T1000 (cell line): Measurements from ENCODE around the gene ARAP1.
A peak's percentile ranks its signal among the peaks of the same experiment; 100 is the strongest.

Experiments
- DNase-seq: peaks from one replicate; lab custom pipeline; 2025; ENCODE audit warnings: mixed read lengths; lab: John Stamatoyannopoulos, UW

The ARAP1 gene

GRCh38 chr11:72762641-72763304 lies 10.6 kb upstream of the ARAP1 start:
- DNase-seq = no peak

- no peak for DNase-seq
Observed at GRCh38 chr11:72760539-72761405, 8.6 kb upstream of the ARAP1 start.

DNA sequence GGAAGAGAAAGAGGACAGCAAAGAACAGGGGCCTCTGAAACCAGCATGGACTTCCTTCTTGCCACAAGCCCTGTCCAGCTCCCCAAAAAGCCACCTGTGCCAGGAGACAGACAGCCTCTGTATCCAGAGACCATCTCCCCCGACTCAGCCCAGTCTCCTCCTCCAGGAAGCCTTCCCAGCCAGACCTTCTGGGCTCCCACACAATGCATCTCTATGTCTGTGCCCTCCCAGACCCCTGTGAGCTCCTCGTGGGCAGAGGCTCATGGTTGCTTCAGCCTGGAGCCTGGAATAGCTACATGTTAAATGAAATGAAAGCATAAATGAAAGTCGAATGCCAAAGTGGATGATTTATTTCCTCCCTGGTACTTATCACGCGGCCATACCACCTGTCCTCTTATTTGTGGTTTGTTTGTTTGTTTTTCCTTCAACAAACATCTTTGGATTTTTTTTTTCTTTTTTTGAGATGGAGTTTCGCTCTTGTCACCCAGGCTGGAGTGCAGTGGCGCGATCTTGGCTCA lies 7.3 kb upstream of the ARAP1 start:
- no peak for DNase-seq

DNA sequence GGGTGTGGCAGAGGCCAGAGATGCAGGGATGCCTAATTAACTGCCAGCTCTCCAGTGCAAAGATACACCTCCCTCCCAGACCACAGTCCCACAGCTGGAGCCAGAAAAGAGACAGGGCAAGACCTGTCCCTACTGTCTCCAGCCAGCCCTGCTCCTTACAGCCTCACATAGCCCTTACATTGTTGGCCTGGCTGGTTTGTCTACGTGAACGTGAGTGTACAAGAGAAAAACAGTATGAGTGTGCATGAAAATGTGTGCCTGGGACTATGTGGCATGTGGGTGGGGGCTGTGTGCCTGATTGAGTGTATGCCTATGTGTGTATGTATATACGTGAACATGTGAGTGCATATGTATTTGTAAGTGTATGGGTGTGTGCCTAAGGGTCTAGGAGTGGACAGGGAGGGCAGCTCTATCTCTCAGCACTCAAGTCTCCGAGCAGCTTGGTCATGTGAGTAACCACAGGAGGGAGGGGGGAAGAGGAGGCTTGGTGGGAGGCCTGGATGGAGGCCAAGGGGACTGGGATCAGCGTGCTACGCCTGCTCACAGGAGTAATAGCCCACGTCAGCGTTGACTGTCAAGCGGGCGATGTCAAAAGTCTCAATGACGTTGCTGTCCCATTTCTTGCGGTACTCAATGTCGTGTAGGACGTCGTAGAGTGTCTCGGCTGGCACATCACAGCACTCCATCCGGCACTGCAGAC lies 6.6 kb upstream of the ARAP1 start:
- DNase-seq = peak; percentile 82

DNA sequence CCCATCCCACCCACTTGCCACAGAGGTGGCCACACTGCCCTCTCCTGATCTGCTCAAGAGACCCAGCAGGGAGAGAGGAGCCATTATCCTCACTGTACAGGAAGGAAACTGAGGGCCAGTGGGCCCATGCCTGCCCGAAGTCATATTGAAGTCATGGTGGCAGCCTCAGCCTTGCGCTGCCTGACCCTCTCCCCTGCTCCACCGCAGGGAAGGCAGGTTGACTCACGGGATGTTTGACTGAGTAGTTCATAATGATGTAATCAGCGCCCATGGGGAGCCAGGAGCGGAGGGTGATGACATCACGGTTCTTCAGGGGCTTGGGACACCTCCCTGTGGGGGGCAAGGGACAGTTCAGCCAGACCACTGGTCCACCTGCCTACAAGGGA lies 6.1 kb upstream of the ARAP1 start:
- DNase-seq = peak; percentile 69

GRCh38 chr11:72755713-72756285 lies 3.6 kb upstream of the ARAP1 start:
- DNase-seq = no peak

DNA sequence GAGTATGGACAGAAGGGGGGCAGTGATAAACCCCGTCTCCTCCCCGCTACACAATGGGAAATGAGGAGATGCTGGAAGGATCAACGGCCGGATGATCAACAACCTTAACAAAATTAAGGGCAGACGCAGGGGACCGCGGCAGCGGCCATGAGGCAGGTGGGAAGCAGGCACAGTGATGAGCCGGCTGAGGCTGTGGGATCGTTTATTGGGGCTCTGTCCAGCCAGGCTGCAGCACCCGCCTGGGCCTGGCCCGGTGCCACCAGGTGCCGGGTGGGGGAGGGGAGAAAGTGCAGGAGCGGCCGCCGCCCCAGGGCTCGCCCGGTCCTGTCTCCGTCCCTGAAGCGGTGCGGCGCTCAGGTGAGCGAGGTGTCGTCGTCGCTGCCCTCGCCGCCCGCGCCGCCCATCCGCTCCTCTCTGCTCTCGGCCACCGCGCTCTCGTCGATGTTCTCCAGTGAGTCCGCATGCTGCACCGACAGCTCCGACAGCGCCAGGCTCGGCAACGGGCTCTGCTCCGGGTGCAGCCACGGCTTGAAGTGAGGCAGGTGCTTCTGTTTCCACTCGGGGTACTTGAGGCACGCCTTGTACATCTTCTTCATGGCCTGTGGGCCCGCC lies 2.4 kb upstream of the ARAP1 start:
- no peak for DNase-seq

GRCh38 chr11:72754149-72754543 lies 1.9 kb upstream of the ARAP1 start:
- no peak for DNase-seq

DNA sequence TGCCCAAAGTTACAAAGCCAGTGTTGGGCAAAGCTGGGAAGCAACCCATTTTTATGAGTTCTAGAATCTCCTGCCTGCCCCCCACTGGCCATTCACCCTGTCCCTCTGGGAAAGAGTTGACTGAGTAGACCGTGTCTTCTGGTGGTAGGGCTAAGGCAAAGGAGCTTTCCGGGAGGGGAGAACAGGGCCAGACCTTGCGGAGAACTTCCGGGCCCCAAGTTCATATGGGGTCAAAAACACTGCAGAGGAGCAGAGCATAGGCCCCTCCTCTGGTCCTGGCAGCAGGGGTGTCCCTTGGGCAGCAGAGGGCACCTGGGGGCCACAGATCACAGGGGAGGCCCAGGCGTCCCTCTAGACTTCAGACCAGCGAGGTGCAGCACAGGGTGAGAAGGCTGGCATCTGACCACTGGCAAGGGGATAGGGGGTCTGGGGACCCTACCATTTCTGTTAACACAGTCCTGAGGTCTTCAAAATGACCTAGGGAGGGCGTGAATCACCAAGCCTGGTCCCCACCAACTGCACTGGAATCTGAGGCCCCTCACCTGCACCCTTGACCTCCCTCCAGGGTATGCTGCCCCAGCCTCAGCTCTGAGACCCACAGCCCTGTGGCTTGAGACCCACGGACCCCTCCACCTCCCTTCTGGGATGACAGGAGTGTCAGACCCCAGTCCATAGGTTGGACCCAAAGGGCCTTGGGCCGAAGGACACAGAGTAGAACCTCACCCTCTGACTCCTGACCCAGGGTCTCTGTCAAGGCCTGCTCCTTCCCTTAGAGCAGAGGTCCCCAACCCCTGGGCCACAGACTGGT lies 1.3 kb upstream of the ARAP1 start:
- no peak for DNase-seq

DNA sequence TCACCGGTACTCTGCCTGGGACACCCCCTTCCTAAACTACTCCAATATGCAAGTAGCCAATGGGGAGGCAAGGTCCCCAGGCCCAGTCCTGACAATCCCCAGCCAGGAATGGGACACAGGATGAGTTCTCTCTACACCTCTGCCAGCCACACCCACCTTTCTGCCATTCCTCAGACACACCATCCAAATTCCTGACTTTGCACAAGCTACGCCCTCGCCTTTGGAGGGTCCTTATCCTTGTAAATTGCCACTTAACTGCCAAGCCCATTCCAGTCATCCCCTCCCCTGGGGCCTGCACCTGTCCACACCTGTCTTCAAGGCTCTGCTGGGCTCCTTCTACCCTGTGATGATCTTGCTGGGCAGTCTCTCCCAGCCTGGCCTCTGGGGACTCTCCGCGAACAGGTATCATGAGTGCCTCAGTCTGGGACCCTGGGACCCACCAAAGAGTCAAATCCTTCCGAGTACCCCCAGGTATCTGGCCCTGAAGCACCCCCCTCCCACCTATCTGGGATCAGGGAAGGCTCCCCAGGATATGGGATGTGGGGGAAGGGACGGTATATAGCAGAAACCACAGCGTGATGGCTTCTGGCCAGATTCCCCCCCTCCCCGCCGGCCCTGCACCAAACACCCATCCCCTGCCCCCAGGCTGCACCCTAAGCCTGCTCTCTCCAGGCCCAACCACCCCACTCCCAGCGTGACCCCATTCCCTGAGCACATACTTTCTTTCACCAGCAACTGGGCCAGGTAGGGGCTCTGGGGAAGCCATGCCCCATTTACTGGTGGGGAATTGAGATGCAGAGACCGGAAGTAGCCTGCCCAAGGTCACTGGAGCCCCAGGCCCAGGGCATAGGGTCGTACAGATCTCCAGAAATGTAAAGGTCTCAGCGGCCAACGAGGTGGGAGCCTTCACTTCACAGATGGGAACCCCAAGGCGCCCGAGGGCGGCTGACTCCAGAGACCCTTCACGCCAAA lies 806 bp downstream of the ARAP1 start:
- DNase-seq = no peak

DNA sequence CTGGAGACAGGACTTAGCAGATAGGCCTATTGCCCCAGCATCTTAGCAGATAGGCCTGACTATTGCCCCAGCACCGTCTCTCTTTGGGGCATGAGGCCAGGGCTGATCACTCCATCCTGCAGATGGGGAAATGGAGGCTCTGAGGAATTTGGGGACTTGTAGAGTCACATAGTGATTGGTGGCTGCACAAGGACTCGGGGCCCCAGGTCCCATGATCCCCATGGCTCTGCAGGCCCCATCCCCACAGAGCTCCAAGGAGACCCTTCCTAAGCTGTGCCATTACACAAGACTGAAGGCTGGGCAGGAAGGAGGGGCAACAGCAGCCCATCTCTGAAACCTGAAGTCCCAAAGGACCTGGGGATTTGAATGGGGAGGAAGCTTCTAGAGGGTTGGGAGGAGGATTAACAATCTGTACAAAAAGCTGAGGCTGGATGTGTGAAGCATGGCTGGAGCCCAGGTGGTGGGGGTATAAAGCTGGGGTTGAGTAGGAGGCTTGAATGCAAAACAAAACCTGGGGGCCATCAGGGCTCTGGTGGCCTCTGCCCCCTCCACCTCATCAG lies 1.6 kb downstream of the ARAP1 start:
- DNase-seq = no peak

GRCh38 chr11:72750086-72750485 lies 2.1 kb downstream of the ARAP1 start:
- no peak for DNase-seq

DNA sequence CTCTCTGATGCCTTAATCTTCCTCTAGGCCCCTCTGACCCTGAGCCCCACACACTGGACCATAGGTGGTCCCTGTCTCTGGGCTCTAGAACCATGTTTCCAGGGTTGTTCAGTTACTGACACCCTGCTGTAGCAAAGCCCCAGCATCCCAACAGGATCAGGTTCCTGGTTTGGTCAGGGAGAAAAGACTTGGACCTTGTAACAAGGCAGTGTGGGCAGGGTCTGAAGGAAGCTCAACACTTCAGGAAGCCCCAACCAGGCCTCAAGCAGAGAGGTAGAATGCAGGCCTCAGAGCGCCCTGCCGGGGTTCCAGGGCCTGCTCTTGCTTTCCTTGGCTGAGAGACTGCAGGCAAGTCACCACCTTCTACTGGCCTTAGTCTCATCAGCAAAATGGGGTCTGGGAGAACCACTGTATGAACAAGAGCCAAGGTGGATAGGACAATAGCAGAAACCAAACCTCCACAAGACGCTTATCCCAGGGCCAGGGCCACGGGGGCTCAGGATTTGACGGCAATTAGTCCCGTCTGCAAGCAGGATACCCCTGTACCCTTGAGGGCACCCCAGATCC lies 4.8 kb downstream of the ARAP1 start:
- no peak for DNase-seq

DNA sequence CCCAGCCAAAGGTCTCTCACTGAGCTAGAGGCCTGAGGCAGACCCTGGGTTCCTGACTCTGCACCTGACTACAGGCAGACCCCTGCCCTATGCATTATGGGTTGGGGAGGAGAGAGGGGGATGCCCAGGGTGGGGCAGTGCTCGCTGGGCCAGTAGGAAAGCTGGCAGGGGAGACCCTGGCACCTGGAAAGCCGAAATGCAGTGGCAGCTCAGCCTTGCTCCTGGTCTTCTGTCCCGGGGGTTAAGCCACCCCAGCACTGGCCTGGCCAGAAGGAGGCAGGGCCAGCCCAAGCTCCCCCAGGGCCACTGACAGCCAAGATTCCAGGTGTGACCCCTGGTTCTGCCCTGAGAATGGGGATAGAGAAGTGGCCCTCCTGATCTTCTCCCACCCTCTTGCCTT lies 5.4 kb downstream of the ARAP1 start:
- DNase-seq = no peak

DNA sequence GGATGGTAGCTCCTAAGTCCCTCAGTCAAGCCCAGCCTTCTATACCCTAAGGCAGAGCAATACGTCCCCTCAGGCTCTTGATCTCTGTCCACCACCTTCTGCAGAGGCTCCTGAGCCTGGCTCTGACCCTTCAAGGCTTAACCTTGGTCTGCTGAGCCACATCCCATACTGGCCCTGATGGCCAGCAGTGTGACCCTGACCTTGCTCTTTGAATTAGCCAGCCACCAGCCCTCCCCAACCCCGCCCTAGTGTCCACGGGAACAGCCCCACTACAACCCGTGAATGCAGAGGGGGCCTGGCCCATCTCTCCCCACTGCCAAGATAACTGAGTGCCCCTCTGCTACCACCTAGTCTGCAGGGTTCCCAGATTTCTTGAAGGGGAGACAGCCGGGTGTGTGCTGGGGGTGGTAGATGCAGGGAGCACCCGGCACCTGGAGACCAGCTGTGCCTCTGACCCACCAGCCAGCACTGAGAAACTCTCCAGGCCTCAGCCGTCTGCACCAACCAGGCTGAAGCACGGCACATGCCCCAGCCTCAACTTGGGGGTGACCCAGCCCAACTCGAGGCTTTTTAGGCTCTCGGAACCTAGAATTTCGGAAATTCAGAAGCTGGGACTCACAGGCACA lies 6.2 kb downstream of the ARAP1 start:
- no peak for DNase-seq

DNA sequence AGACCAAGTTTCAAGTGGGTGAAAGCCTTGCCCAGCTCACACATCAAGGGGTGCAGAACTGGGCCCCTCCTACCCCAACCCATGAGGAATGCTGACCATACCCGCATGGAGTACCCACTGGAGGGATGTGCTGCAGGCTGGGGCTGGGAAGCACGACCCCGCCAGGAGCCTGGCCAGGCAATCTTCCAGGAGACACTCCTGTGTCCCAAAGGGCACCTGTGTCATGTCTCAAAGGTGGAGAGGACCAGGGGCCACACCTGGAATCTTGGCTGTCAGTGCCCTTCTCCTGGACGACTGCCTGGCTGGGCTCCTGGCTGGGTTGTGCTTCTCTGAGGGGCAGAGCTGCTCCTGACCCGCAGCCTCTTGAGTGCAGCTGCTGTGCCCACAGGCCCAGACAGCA lies 6.7 kb downstream of the ARAP1 start:
- DNase-seq = no peak

- DNase-seq = no peak
Observed at GRCh38 chr11:72744474-72744873, 7.7 kb downstream of the ARAP1 start.

DNA sequence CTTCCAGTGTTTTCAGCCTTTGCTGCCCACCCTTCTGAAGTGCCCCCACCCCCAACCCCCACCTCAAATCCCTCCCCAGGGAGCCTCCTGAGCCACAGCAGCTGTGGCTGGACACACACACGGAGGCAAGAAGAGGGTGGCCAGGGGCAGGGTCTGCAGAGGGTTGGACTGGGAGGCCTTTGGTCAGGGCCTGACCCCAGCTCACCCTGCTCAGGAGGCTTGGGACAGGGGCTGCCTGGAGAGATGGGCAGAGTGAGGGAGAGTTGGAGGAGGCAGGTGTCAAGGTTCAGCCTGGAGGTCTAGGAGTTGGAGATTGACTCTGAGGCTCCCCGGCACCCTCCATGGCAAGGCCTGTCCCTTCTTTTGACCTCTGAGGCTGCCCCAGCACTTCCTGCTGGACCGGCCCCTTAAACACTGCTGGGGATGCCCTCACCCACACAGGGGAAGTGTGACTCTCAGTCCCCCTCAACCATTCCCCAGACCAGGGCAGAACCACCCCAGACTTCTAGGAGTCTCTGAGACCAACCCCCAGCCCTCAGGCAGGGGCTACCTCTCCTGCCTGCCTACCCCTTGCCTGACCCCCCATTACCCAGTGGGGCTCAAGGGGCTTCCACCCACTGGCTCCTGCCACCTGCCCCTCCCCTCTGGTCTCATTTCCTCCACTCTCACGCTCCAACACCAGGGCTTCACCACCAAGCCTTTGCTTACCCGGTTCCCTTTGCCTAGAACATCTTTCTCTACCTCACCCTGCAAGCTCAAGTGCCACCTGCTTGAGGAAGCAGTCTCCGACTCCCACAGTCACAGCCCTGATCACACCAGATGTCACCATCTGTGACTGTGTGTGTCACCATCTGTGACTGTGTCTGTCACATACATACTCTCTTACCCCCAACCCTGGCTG lies 8.6 kb downstream of the ARAP1 start:
- no peak for DNase-seq
